Left ventricle myocardium superior (tissue), 1 donor: ENCODE measurements around the gene MINDY4. TPM values are rescaled to one million over a fixed set of nuclear protein-coding genes. Genes with fewer than 3 reads are reported as not detected.

Experiments
- ATAC-seq: fragments of 200-7000 bp; cut with Tn5 transposase; one replicate; pipeline ENCODE4 v1.9.1; 2020; ENCODE audit warnings: mild to moderate bottlenecking, moderate library complexity
- DNase-seq: peaks from one replicate; pipeline ENCODE4 v3.0.0-alpha.2; 2020
- intact Hi-C: fragments of 100-400 bp; cut with micrococcal nuclease; formaldehyde crosslinking; loops from one replicate; pipeline ENCODE4 v1.11.0; 2022
- total RNA-seq: library from RNA; stranded (reverse); fragmentation: NEBNext Ultra II Directional; extraction: Animal tissue kit (Norgen Biotek cat#: 25700); gene quantifications from one replicate; pipeline ENCODE4 v1.2.1, GENCODE V29; 2021
- donor health status: DM: no; HTN: yes; CAD: no; lungs with severe emphysema.

MINDY4 gene
- total RNA-seq, 1 donor from 2014 or later: 4.9 TPM

GRCh38 chr7:30928254-30928872 lies 157.1 kb downstream of the MINDY4 start:
- ATAC-seq (no peak), DNase-seq (no peak)
- intact Hi-C loops: no loop called here

- ATAC-seq (no peak), DNase-seq (no peak)
- intact Hi-C loops: no loop called here
Observed at GRCh38 chr7:30929686-30930085, 158.5 kb downstream of the MINDY4 start.

GRCh38 chr7:30930621-30931020 lies 159.4 kb downstream of the MINDY4 start:
- DNase-seq (peak; percentile 73), ATAC-seq (peak; percentile 72)
- intact Hi-C loops: no loop called here

GRCh38 chr7:30931161-30931928 lies 160.1 kb downstream of the MINDY4 start:
- ATAC-seq: peak; percentile 49
- DNase-seq: peak; percentile 70
- intact Hi-C loops: no loop called here

GRCh38 chr7:30931929-30932540 lies 160.8 kb downstream of the MINDY4 start:
- ATAC-seq (no peak), DNase-seq (no peak)
- intact Hi-C loops: no loop called here

GRCh38 chr7:30932562-30932961 lies 161.3 kb downstream of the MINDY4 start:
- intact Hi-C loops: no loop called here
- ATAC-seq (no peak), DNase-seq (no peak)

GRCh38 chr7:30933124-30933974 lies 162.1 kb downstream of the MINDY4 start:
- DNase-seq: no peak
- intact Hi-C loops: no loop called here
- no peak for ATAC-seq

- intact Hi-C loops: no loop called here
Observed at GRCh38 chr7:30934225-30934624, 163.0 kb downstream of the MINDY4 start.

GRCh38 chr7:30934732-30935568 lies 163.7 kb downstream of the MINDY4 start:
- no peak for DNase-seq
- intact Hi-C loops: no loop called here
- peak; percentile 27 for ATAC-seq

More at GRCh38 chr7:30934225-30934624, 163.0 kb downstream of the MINDY4 start:
- DNase-seq (no peak), ATAC-seq (no peak)

- ATAC-seq (no peak), DNase-seq (no peak)
- intact Hi-C loops: no loop called here
Observed at GRCh38 chr7:30935569-30935877, 164.3 kb downstream of the MINDY4 start.

GRCh38 chr7:30936650-30937245 lies 165.5 kb downstream of the MINDY4 start:
- ATAC-seq: no peak
- no peak for DNase-seq
- intact Hi-C loops: no loop called here

- intact Hi-C loops: no loop called here
- DNase-seq (no peak), ATAC-seq (no peak)
Observed at GRCh38 chr7:30937416-30937815, 166.2 kb downstream of the MINDY4 start.

- DNase-seq: peak; percentile 92
- peak; percentile 91 for ATAC-seq
- intact Hi-C loops: no loop called here
Observed at GRCh38 chr7:30938435-30939316, 167.5 kb downstream of the MINDY4 start.

- intact Hi-C loops: loop anchor here (10.0 kb wide), 1 partner anchor 137 kb away; no protein-coding TSS in a partner anchor
- DNase-seq: no peak
- no peak for ATAC-seq
Observed at GRCh38 chr7:30941582-30942323, 170.5 kb downstream of the MINDY4 start.
